ENCODE data around the gene ARSJ. TPM values are rescaled to one million over a fixed set of nuclear protein-coding genes. Genes with fewer than 3 reads are reported as not detected.

ARSJ gene
- total RNA-seq, 2 donors from 2014 or later: 0.45 TPM; not detected in 1

DNA sequence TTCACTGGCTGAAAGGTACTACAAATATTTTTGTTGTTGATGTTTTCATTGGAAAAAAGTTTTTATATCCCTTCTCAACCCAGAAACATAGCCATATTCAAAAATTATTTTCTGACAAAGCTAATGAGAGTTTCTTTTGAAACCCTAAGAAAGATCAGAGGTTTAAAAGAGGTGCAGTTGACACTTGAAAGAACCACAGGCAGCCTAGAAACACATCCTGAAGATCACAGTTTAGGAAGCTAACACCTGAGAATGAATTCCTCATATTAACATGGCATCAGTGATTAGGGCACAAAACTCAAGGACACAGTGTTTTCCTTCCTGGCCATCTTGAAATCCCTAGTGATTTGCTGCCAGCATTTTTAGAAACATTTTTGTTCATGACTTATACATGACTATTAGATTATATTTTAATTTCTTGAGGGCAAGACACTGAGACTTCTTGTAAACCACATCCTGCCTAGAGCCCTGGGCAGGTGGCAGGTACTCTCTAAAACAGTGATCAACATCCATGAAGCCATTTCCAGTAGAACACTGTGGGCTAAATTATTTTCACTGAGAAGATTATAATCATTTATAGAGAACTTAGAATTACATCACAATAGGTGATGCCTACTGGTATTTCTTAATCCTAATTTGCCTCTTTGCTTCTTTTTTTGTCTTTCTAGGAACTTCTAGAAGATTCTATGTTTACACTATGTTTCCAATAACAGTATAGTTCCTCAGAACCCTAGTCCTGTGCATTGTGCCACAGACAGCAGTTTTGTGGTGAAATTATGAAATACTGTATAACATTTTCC lies 80.0 kb downstream of the ARSJ start:
- Mint-ChIP-seq H3K4me1 (peaks cover 33% of the 10 kb centered on the region), H3K27me3 (no peaks in the 10 kb centered on the region), H3K36me3 (ENCODE audit: low read depth) (no peaks in the 10 kb centered on the region), H3K27ac (peak overlapping the region; percentile 82), H3K4me3 (peak overlapping the region; percentile 50)
- no peaks in the 10 kb centered on the region for H3K9me3 ChIP-seq (ENCODE audit: control insufficient read depth, low read length, poor library complexity, severe bottlenecking)
- DNase-seq (no peak), ATAC-seq (peak; percentile 74)

DNA sequence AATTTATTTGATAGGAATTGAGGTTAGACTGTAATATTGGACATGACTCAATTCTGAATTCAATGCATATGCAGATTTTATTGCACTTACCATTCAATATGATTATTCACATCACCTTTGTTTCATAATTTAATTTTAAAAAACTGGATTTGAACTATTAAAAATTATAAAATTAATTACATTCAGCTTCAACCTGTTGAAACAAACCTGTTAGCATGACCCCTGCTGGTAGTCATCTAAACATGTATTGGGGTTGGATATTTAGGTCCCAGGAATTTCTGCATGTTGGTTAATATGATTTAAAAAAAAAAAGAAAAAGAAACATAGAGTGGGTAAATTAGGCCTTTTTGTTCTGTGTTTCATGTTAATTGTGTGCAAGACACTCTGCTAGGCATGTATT lies 85.9 kb downstream of the ARSJ start:
- Mint-ChIP-seq H3K36me3 (ENCODE audit: low read depth) (no peaks in the 10 kb centered on the region), H3K27ac (no peak overlapping the region), H3K27me3 (no peaks in the 10 kb centered on the region), H3K4me3 (no peak overlapping the region), H3K4me1 (peaks cover 10% of the 10 kb centered on the region)
- no peaks in the 10 kb centered on the region for H3K9me3 ChIP-seq (ENCODE audit: control insufficient read depth, low read length, poor library complexity, severe bottlenecking)
- DNase-seq (no peak), ATAC-seq (no peak)

DNA sequence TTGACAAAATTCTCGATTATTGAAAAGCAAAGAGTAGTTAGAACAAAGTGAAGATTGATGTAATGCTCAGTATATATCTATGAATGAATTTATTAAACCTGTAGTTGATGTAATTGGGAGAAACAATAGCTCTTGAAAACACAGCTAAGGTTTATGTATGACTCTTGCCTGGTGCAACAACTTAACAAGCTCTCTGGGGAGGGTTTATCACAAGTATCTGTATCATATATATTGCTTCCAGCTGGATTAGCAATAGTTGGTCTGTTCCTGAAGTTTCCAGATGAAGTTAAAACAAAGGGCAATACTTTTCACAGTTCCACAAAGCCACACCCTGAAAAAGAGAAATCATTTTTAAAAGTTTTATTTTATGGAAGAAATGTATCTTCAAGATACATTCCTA lies 91.4 kb downstream of the ARSJ start:
- Mint-ChIP-seq H3K4me1 (no peaks in the 10 kb centered on the region), H3K27ac (no peak overlapping the region), H3K36me3 (ENCODE audit: low read depth) (no peaks in the 10 kb centered on the region), H3K27me3 (no peaks in the 10 kb centered on the region), H3K4me3 (no peak overlapping the region)
- H3K9me3 ChIP-seq (ENCODE audit: control insufficient read depth, low read length, poor library complexity, severe bottlenecking): no peaks in the 10 kb centered on the region
- DNase-seq: no peak
- ATAC-seq: no peak

DNA sequence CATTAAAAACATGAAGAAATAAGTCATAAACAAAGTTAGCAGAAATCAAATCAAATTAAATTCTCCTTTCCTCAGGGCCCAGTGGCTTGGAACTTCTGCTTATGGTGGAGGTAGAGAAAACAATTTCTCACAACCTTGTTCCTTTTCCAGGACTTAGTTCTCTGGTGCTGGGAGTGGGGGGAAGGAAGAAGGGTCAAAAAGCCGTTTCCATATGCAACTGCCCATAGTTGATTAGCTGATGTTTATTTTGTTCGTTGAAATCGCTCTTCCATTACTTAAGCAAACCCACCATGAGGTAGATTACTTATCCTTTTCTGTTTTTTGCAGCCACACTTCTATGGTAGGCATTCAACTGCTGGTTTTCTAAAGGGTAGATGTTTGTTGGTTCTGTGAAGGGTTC lies 94.2 kb downstream of the ARSJ start:
- no peaks in the 10 kb centered on the region for H3K27me3 Mint-ChIP-seq
- H3K4me1 Mint-ChIP-seq: peaks cover 2% of the 10 kb centered on the region
- no peaks in the 10 kb centered on the region for H3K36me3 Mint-ChIP-seq (ENCODE audit: low read depth)
- H3K27ac Mint-ChIP-seq: no peak overlapping the region
- no peak overlapping the region for H3K4me3 Mint-ChIP-seq
- DNase-seq: no peak
- no peaks in the 10 kb centered on the region for H3K9me3 ChIP-seq (ENCODE audit: control insufficient read depth, low read length, poor library complexity, severe bottlenecking)
- no peak for ATAC-seq

DNA sequence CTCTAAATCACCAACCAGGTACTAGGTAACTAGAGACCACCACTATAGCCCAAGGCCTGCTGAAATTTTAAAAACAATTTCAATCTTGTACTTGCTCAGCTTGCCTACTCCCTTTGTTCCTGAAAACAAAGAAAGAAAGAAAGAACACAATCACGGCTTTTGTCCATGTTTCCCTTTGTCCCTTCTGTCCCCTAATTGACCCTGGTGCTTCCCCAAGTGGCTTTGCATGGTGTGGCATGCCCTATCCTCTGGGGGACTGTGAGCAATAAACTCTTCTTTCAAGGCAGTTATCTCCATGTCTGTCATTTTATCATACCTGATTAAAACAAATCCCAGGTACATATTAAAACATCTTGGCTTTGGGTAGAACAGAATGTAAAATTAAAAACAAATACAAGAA lies 94.8 kb downstream of the ARSJ start:
- Mint-ChIP-seq H3K4me1 (peaks cover 2% of the 10 kb centered on the region), H3K27ac (no peak overlapping the region), H3K27me3 (no peaks in the 10 kb centered on the region), H3K4me3 (no peak overlapping the region), H3K36me3 (ENCODE audit: low read depth) (no peaks in the 10 kb centered on the region)
- ATAC-seq (no peak), DNase-seq (no peak)
- H3K9me3 ChIP-seq (ENCODE audit: control insufficient read depth, low read length, poor library complexity, severe bottlenecking): no peaks in the 10 kb centered on the region

DNA sequence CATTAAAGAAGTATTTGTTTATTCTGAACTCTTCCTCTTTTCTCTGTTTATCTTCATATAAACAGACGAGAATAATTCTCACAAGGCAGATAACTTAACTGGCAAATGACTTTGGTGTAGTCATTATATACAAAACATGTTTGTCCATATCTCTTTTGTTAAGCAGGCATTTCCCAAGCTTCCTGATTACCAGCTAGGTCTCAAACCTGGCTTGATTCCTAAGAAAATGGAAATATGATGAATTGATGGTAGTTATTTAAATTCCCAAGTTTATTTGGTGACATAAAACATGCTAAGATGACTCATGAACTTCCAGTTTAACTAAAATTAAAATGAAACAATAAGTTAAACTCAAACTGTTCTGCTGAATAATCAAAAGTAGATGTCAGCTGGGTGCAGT lies 96.8 kb downstream of the ARSJ start:
- ATAC-seq (no peak), DNase-seq (no peak)
- no peak overlapping the region for H3K27ac Mint-ChIP-seq
- peaks cover 5% of the 10 kb centered on the region for H3K4me1 Mint-ChIP-seq
- H3K36me3 Mint-ChIP-seq (ENCODE audit: low read depth): no peaks in the 10 kb centered on the region
- H3K9me3 ChIP-seq (ENCODE audit: control insufficient read depth, low read length, poor library complexity, severe bottlenecking): no peaks in the 10 kb centered on the region
- H3K27me3 Mint-ChIP-seq: no peaks in the 10 kb centered on the region
- no peak overlapping the region for H3K4me3 Mint-ChIP-seq

DNA sequence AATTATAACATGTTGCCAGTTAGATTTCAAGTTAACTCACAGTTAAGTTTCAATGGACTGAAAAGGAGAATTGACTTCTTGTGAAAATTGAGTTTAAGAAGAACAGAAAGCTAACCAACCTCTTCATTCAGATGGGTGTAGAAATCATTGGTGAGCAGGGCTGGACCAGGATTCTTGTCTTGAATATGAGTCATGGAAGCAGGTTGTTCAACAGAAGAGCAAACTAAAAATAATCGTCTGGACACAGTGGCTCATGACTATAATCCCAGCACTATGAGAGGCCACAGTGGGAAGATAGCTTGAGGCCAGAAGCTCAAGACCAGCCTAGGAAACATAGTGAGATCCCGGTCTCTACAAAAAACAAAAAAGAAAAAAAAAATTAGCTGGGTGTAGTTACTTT lies 98.2 kb downstream of the ARSJ start:
- no peak overlapping the region for H3K4me3 Mint-ChIP-seq
- H3K4me1 Mint-ChIP-seq: peaks cover 5% of the 10 kb centered on the region
- DNase-seq (no peak), ATAC-seq (no peak)
- no peak overlapping the region for H3K27ac Mint-ChIP-seq
- no peaks in the 10 kb centered on the region for H3K9me3 ChIP-seq (ENCODE audit: control insufficient read depth, low read length, poor library complexity, severe bottlenecking)
- H3K36me3 Mint-ChIP-seq (ENCODE audit: low read depth): no peaks in the 10 kb centered on the region
- no peaks in the 10 kb centered on the region for H3K27me3 Mint-ChIP-seq

DNA sequence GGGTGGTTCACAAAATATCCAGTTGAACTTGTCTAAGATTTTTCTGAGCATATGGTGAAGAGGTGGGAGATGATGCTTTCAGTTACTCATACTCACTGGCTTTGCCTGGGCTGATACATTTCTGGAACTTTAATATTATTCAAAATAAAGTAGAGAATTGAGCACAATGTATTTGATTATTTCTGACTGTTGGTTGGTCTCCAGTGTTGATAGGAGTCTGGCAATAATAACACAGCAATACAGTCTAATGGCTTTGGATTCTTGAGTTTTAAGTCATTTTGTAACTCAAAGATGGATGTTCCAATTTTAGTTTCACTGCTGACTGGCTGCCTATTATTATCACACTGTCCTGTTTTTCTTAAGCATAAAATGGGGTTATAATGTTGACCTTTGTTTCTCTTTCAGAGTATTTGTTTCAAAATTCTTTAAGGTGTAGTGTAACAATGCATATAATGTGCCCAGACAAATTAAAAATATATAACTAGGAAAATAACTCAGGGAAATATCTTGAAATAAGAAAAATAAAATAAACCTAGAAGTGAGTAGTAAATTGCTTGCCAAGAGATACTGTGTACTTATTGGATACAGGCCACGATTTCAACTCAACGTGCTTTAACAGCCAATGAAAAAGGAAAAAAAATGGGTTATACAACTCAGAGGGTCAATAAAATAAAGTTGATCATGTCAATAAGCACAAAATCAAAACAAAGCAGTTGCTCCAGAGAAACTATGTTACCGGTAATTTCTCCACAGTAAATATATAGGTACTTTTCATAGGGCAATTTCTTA lies 99.0 kb downstream of the ARSJ start:
- no peaks in the 10 kb centered on the region for H3K9me3 ChIP-seq (ENCODE audit: control insufficient read depth, low read length, poor library complexity, severe bottlenecking)
- Mint-ChIP-seq H3K36me3 (ENCODE audit: low read depth) (no peaks in the 10 kb centered on the region), H3K27me3 (no peaks in the 10 kb centered on the region), H3K27ac (no peak overlapping the region), H3K4me3 (no peak overlapping the region), H3K4me1 (peaks cover 5% of the 10 kb centered on the region)
- DNase-seq: no peak
- no peak for ATAC-seq

DNA sequence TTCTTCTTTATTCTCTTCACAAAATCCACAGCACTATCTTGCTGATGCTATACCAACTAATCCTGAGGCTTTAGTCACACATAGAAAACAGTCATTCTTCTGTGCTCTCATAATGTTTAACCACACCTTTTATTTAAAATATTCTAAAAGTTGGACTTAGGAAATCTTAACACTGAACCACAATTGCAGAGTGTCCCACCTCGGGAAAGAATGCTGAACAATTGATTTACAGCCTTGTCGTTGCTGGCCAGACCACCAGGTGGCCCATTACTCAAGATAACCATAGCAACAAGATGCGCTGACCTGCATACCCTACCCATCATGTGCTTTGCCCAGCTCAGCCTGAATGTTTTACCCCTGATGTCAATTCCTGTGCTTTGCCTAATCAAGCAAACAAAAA lies 100.8 kb downstream of the ARSJ start:
- Mint-ChIP-seq H3K27ac (no peak overlapping the region), H3K27me3 (no peaks in the 10 kb centered on the region), H3K36me3 (ENCODE audit: low read depth) (no peaks in the 10 kb centered on the region), H3K4me3 (no peak overlapping the region), H3K4me1 (peaks cover 5% of the 10 kb centered on the region)
- H3K9me3 ChIP-seq (ENCODE audit: control insufficient read depth, low read length, poor library complexity, severe bottlenecking): no peaks in the 10 kb centered on the region
- no peak for DNase-seq
- ATAC-seq: no peak

DNA sequence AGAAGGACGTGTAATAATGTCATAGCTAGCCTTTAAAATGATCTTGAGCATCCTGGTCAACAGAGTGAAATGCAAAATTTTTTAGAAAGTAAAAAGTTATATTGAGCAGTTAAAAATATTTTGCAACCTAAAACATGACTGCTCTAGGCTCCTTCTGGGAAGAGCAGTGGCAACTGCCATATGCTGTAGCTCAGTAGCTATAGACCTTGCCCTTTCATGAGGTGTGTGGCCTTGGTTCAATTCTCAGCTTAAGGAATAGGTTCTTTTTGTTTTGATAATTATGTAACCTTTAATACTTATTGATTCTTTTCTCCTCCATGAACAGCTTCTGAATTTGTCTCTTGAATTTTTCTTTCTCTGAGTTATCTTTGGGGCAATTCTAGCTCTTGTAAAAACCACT lies 105.0 kb downstream of the ARSJ start:
- Mint-ChIP-seq H3K4me3 (no peak overlapping the region), H3K27ac (no peak overlapping the region), H3K36me3 (ENCODE audit: low read depth) (no peaks in the 10 kb centered on the region), H3K4me1 (peaks cover 6% of the 10 kb centered on the region), H3K27me3 (no peaks in the 10 kb centered on the region)
- no peaks in the 10 kb centered on the region for H3K9me3 ChIP-seq (ENCODE audit: control insufficient read depth, low read length, poor library complexity, severe bottlenecking)
- ATAC-seq (no peak), DNase-seq (no peak)

DNA sequence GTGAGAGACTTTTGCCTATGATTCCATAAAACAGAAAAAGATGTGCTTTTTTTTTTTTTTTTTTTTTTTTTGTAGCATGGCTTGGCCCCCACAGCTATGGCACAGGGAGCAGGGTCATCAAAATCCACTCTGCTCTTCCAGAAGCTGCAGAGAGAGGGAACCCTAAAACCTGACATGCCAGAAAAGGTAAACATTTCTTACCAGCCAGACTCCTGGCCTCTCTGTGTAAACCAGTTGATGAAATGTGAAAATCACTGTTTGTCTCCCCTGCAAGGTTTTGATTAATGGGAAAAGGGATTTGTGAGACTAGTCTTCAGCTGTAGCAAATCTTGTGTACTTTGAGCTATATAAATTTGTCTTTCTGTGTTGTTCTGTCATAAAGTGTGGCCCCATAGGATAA lies 105.9 kb downstream of the ARSJ start:
- H3K9me3 ChIP-seq (ENCODE audit: control insufficient read depth, low read length, poor library complexity, severe bottlenecking): no peaks in the 10 kb centered on the region
- peaks cover 6% of the 10 kb centered on the region for H3K4me1 Mint-ChIP-seq
- DNase-seq (no peak), ATAC-seq (no peak)
- H3K4me3 Mint-ChIP-seq: no peak overlapping the region
- H3K27ac Mint-ChIP-seq: peak overlapping the region; percentile 53
- no peaks in the 10 kb centered on the region for H3K27me3 Mint-ChIP-seq
- H3K36me3 Mint-ChIP-seq (ENCODE audit: low read depth): no peaks in the 10 kb centered on the region

DNA sequence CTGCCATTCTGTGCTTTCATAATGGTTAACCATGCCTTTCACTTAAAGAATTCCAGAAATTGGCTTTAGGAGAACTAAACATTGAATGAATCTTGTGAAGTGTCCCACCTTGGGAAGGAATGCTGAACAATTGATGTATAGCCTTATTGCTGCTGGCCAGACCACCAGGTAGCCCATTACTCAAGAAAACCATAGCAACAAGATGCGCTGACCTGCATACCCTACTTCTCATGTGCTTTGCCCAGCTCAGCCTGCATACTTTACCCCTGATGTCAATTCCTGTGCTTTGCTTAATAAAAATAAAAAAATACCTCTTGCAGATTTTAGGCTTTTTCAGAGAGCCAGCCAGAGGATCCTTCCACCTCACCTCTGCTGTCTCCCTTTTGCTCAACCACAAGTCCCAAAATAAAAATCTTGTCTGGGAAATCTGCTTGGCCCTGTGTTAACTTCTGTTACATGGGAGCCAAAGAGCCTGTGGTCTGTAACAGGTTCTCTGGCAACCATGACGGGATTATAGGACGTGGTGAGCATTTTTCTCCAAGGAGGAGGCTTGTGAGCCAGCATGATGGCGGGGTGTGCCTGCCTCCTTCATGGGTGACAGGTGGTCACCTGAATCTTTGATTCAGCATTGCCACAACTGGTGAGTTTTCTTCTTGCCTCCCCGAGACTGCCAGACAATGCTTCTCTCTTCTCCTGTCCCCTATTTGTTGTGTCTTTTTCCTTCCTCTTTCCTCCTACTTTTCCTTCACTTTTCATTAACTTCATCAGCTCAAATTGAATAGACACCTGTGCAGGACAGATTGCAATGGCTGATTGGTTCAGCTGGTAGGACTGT lies 106.8 kb downstream of the ARSJ start:
- H3K36me3 Mint-ChIP-seq (ENCODE audit: low read depth): no peaks in the 10 kb centered on the region
- no peaks in the 10 kb centered on the region for H3K27me3 Mint-ChIP-seq
- DNase-seq: no peak
- no peak overlapping the region for H3K4me3 Mint-ChIP-seq
- peaks cover 3% of the 10 kb centered on the region for H3K4me1 Mint-ChIP-seq
- no peak for ATAC-seq
- no peaks in the 10 kb centered on the region for H3K9me3 ChIP-seq (ENCODE audit: control insufficient read depth, low read length, poor library complexity, severe bottlenecking)
- no peak overlapping the region for H3K27ac Mint-ChIP-seq

DNA sequence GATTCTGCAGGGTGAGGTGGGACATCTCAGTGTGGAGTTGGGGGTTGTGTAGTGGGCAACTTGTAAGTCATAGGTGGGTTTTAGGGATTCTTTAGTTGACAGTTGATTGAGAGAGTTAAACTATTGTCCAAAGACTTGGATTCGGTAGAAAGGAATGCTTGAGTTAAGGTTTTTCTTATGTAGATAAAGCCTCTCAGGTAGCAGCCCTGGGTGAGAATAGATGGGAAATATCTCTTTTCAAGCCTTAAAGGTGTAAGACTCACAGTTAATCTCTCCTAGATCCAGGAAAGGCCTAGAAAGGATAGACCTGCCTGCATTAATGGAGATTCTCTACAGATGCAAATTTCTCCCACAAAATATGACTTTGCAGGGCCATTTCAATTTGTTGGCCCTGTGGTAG lies 108.4 kb downstream of the ARSJ start:
- H3K27me3 Mint-ChIP-seq: no peaks in the 10 kb centered on the region
- ATAC-seq (no peak), DNase-seq (no peak)
- H3K4me1 Mint-ChIP-seq: peaks cover 3% of the 10 kb centered on the region
- H3K4me3 Mint-ChIP-seq: no peak overlapping the region
- no peaks in the 10 kb centered on the region for H3K36me3 Mint-ChIP-seq (ENCODE audit: low read depth)
- H3K9me3 ChIP-seq (ENCODE audit: control insufficient read depth, low read length, poor library complexity, severe bottlenecking): no peaks in the 10 kb centered on the region
- no peak overlapping the region for H3K27ac Mint-ChIP-seq

Data from T-helper 17 cell (primary cell).